HG03064 (cell line): ENCODE measurements around the gene ATXN7L1.
"Not testable (repeated sequence)": the region's sequence is repeated elsewhere in the genome, so short reads cannot be mapped to it uniquely, and the experiment has no call there.

ENCODE experiments used
- ATAC-seq: cut with Tn5 transposase; IDR thresholded peaks from one replicate; pipeline ENCODE4 v1.9.1; 2021; ENCODE audit warnings: low read depth; ENCODE audit not compliant: unreplicated experiment

ATXN7L1 gene

DNA sequence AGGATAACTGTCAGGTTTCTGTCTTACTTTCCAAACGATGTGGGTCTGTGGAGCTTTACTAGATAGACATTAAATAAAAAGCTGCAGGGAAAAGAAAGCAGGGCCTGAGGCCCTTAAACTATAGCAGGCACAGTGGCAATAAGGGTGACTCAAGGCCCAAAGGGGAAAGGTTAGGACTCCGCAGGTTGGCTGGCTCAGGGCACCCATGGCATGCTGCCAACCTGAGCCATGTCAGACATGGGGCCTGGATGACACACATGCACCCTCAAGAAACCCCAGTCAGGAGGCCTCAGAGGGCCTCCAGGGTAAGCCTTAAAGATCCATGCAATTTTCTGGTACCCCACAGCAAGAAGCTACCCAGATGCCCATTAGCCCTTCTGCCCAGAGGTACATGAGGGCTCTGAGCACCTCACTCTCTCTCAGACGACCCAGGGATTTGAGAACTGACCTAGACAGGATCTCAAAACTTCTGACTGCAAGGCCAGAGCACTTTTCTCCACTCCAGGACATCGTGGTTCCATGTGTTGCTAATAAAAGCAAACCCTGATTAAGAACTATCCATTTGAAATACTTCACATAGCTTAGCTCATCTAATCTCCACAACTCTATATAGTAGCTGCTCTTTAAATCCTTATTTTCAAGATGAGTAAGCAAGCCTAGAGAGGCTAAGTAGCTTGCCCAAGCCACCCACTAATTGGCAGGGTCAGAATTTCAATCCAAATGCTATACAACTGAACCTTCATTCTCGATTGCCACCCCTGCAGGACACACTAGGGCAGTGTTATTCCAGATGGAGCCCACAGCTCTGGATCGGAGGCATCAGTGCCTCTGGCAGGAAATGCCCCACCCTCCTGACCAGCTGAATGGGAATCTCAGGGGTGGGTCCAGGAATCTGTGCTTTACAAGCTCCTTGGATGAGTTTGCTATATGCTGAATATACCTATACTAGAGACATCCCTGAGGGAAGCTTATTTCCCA lies 162.6 kb downstream of the ATXN7L1 start:
- no peak for ATAC-seq

- ATAC-seq = no peak
Observed at GRCh38 chr7:105712877-105713276, 163.5 kb downstream of the ATXN7L1 start.

- ATAC-seq = no peak
Observed at GRCh38 chr7:105711726-105712402, 164.5 kb downstream of the ATXN7L1 start.

DNA sequence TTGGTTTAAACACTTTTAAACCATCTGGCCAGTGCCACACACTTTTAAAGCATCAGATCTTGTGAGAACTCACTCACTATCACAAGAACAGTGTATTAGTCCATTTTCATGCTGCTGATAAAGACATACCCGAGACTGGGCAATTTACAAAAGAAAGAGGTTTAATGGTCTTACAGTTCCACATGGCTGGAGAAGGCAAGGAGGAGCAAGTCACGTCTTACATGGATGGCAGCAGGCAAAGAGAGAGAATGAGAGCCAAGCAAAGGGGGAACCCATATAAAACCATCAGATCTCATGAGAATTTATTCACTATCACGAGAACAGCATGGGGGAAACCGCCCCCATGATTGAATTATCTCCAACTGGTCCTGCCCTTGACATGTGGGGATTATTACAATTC lies 165.7 kb downstream of the ATXN7L1 start:
- not testable (repeated sequence) for ATAC-seq

DNA sequence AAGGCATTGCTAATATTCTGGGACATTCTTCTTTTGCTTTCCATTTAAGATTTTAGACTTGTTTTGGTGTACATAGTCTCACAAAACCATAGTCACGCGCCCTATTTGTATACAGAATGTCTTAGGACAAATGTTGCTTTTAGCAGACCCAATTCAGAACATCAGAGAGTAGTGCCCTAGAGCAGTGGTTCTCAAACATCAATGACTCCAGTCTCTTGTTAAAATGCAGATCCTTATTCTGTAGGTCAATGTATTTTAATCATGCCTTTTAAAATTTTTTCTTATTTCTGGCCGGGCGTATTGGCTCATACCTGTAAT lies 167.7 kb downstream of the ATXN7L1 start:
- no peak for ATAC-seq

DNA sequence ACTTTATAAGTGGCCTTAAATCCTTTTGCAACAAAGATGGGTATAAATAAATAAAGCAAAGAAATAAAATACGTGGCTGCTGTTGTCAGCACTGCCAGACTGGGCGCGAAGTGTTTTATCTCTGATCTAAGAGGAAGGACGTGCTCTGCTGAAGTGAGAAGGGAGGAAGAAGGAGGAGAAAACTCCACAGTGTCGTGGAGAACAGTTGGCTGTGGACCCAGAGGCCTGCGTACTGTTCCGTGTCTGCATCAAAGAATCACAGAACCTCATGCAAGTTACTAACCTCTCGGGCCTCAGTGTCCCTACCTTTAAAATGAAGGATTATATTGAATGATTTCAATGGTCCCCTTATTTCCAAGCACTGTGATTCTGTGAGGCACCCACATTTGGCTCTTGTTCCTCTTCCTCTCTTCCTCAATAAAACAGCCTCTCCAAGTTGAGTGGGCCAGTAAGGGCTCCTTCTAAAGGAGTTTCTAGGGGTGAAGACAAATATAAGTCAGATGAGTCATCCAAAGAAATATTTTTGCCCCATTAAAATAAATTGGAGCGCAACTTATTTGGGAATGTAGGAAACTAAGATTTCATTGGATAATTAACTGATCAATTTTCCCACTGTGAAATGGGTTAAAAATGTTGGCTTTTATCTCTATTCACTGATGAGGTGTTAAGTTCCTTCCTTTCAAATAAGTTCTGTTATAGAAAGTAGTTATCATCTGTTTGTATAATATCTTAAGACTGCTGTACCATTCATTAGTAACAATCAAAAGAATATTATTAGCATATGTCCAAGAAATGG lies 168.2 kb downstream of the ATXN7L1 start:
- no peak for ATAC-seq

DNA sequence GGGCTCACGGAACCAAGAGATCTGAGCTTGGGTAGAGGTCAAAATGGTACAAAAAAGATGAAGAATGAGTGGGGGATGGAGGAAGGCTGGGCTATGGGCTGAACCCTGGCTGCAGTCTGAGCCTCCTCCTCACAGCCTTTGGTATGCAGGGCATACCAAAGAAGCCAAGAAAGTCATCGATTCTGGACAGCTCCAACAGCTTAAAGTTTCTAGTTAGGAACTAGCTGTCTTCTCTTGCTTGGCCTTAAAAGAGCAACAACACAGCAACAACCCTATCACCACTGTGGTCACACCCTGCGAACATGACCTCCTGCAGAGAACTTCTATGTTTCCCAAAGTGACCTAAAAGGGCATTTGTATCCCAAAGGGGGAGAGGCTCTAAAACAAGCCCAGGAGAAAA lies 169.0 kb downstream of the ATXN7L1 start:
- no peak for ATAC-seq

DNA sequence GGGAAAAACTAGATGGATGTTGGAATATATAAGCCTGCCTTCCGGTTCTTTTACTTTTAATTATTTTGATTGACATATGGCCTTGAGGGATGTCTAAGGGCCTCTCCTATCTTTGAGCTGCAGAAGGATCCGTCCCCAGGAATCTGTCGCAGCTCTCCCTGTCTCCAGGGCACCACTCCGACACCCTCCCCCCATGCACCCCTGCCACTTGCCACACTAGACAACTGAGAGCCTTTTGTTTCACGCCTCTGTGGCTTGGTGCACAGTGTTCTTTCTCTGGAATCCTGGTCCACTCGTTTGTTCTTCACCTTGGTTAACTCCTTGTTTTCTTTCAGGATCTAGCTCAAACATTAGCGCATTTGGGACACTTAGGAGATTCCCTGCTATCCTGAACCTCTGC lies 171.0 kb downstream of the ATXN7L1 start:
- no peak for ATAC-seq

GRCh38 chr7:105703207-105703930 lies 173.0 kb downstream of the ATXN7L1 start:
- ATAC-seq = no peak

- ATAC-seq = no peak
Observed at GRCh38 chr7:105699568-105700236, 176.7 kb downstream of the ATXN7L1 start.

GRCh38 chr7:105698531-105698930 lies 177.9 kb downstream of the ATXN7L1 start:
- no peak for ATAC-seq

DNA sequence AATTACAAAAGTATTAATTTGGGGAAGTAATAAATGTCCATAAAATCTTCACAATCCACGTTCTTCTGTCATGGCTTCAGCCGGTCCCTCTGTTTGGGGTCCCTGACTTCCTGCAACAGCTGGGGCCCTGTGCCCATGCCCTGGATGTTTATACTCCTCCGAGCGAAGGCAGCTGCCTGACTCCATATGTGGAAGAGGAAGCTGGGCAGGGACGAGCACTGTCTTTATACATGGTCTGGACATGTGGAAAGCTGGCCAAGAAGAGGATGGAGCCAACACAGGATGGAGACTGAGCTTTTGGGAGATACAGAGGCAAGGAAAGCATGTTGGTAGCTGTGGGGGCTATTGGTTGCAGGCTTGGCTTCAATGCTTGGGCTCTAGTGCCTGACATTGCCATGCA lies 178.6 kb downstream of the ATXN7L1 start:
- no peak for ATAC-seq

- not testable (repeated sequence) for ATAC-seq
Observed at GRCh38 chr7:105697169-105697568, 179.2 kb downstream of the ATXN7L1 start.

DNA sequence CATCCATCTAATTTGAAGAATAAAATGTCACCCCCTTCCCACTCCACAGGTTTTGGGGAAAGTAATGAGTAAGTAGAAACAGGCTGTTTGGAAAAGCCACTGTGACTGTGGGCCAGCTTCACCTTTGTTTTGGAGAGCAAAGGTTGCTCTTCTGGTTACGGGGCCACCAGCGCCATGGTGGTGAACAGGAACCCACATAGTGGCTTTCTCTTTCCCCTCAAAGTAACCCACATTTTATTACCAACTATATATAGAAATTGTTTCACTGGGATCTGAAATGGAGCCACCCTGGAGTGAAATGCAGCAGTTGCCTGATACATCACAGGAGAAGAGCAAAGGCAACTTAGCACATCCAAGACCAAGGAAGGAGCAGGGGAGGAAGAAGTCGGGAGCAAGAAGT lies 182.8 kb downstream of the ATXN7L1 start:
- no peak for ATAC-seq

DNA sequence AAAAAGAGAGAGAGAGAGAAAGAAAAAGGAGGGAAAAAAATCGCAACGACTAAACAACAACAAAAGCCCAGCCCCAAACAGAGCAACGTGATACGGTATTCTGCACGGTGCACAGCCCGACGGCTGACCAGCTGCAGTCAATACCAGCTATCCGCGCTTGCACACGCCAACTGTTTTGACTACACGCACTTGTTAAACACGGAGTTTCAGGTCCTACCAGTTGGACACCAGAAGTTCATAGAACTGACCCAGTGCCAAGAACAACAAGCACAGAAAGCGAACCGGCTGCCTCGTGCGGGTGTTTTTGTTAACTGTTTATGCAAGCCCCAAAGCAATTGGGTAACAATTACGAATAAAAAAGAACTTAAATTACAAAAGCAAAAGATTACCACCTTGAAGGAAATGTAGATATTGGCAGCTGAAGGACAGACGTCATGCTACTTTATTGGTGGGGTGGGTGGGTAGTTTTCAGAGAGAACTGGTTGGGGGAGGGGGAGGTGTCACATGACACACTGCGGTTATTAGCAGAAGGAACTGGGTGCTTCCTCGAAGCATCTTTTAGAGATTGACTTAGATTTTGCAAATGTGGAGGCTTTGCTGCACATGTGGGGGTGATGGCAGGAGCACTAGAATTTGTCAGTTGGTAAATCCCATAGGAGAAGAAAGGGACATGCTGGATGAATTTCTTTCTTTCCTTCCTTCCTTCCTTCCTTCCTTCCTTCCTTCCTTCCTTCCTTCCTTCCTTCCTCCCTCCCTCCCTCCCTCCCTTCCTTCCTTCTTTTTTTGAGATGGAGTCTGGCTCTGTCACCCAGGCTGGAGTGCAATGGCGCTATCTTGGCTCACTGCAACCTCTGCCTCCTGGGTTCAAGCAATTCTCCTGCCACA lies 184.5 kb downstream of the ATXN7L1 start:
- ATAC-seq = no peak

DNA sequence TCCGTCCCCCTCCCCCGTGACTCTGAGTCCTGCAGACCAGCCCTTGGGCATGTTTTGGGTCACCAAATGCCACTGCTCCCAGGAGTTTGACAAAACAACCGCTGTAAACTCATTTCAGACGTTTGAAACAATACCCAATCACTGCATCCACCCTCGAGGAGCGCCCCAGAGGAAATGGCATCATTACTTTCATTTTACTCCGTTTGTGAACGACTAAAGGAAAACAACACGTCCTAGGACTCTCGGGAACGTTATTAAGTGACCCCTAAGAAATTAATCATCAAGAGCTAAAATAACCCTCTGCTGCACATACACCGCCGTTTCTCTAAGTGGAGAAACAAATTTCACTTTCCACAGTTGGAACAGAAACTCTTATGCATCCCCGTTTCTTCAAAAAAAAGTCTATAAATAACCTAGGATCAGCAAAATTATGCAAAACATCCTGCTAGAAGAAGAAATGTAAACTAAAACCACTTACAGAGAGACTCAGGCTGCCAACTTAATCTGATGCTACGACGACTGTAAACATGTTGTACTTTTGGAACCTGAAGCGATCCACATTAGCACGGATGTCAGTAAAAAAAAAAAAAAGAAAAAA lies 185.2 kb downstream of the ATXN7L1 start:
- ATAC-seq = no peak

GRCh38 chr7:105690325-105690945 lies 186.0 kb downstream of the ATXN7L1 start:
- ATAC-seq = no peak
